ENCODE results near the gene SEMA4F. TPM values are rescaled to one million over a fixed set of nuclear protein-coding genes. Genes with fewer than 3 reads are reported as not detected.
A peak's percentile ranks its signal among the peaks of the same experiment; 100 is the strongest.

The SEMA4F gene
- total RNA-seq, 4 donors from 2014 or later: 2.8 to 5.5 (median 5.3) TPM

DNA sequence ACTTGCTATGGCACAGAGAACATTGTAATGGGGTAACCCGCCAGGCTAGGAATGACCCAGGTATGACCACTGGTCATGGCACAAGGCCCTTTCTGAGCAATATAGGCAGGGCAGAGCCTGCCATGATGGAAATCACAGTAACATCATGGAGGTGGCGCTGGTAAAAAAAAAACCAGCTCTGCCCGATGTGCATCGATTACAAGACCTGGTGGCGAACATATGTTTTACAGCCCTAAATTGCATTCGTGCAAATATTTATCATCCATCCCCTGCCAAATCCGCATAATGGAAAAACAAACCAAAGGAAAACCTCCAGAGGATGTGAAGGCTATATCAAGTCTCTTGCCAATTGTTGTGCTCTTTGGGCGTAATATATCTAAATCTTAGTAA is 60.6 kb downstream of the SEMA4F start:
- H3K4me1 ChIP-seq: peaks cover 5 to 14% (median 12%) of the 10 kb centered on the region in 4 donors
- TF ChIP-seq EP300 (IDR thresholded peaks at IDR 0.05): no peak
- TF ChIP-seq POLR2A (IDR thresholded peaks at IDR 0.05; ENCODE audit: low read depth): no peak
- H3K27ac ChIP-seq (replicated peaks in 1 of 4): no peak overlapping the region
- DNase-seq (ENCODE audit: extremely low spot score): peak; percentile 31
- intact Hi-C loops (cut with DNase I): loop anchor here (1.0 kb wide), 1 partner anchor 162 kb away; no protein-coding TSS in a partner anchor
- H3K4me3 ChIP-seq: peak overlapping the region in 3 of 4 donors; percentile 55 to 65 (median 56)
- H3K27me3 ChIP-seq: peaks cover 0 to 16% (median 0%) of the 10 kb centered on the region in 4 donors
- no peaks in the 10 kb centered on the region for H3K36me3 ChIP-seq
- 46% methylated on average over 8 of the region's 8 CpGs for WGBS
- no peaks in the 10 kb centered on the region for H3K9me3 ChIP-seq

GRCh38 chr2:74715081-74715791 is 61.2 kb downstream of the SEMA4F start:
- no peak for TF ChIP-seq EP300 (IDR thresholded peaks at IDR 0.05)
- peak in 1 of 2 donors; percentile 46 for TF ChIP-seq POLR2AphosphoS5 (IDR thresholded peaks at IDR 0.05)
- no peak for TF ChIP-seq POLR2A (IDR thresholded peaks at IDR 0.05; ENCODE audit: low read depth)
- TF ChIP-seq, protein P1, sequence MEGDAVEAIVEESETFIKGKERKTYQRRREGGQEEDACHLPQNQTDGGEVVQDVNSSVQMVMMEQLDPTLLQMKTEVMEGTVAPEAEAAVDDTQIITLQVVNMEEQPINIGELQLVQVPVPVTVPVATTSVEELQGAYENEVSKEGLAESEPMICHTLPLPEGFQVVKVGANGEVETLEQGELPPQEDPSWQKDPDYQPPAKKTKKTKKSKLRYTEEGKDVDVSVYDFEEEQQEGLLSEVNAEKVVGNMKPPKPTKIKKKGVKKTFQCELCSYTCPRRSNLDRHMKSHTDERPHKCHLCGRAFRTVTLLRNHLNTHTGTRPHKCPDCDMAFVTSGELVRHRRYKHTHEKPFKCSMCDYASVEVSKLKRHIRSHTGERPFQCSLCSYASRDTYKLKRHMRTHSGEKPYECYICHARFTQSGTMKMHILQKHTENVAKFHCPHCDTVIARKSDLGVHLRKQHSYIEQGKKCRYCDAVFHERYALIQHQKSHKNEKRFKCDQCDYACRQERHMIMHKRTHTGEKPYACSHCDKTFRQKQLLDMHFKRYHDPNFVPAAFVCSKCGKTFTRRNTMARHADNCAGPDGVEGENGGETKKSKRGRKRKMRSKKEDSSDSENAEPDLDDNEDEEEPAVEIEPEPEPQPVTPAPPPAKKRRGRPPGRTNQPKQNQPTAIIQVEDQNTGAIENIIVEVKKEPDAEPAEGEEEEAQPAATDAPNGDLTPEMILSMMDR (IDR thresholded peaks at IDR 0.05): peak; percentile 80 to 92 (median 91)

DNA sequence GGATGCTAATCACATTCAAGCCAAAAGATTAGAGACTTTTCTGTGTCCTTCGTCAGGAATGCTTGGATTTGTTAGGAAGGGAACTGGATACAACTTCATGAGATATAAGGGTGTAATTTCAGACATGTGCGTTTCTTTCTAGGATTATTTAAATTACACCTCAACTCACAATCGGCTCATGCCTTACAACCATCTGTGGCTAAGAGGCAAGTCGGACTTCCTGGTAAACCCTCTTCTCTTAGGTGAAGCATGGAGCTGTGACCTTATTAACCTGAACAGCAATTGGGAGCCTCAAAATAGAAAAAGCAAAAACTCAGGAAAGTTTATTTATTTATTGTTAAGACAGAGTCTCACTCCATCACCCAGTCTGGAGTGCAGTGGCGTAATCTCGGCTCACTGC is 61.8 kb downstream of the SEMA4F start:
- peak; percentile 24 for DNase-seq (ENCODE audit: extremely low spot score)
- no peak for TF ChIP-seq EP300 (IDR thresholded peaks at IDR 0.05)
- TF ChIP-seq, protein P1 (IDR thresholded peaks at IDR 0.05): no peak
- TF ChIP-seq POLR2A (IDR thresholded peaks at IDR 0.05; ENCODE audit: low read depth): no peak
- no peak for TF ChIP-seq POLR2AphosphoS5 (IDR thresholded peaks at IDR 0.05)
- intact Hi-C loops (cut with DNase I): loop anchor here (1.0 kb wide), 1 partner anchor 160 kb away; no protein-coding TSS in a partner anchor
- no peaks in the 10 kb centered on the region for H3K36me3 ChIP-seq
- no peaks in the 10 kb centered on the region for H3K9me3 ChIP-seq
- WGBS: 54% methylated on average over 6 of the region's 6 CpGs
- H3K27me3 ChIP-seq: peaks cover 0 to 23% (median 0%) of the 10 kb centered on the region in 4 donors
- H3K27ac ChIP-seq (replicated peaks in 1 of 4): peak overlapping the region in 1 of 4 donors; percentile 74
- H3K4me1 ChIP-seq: peaks cover 5 to 14% (median 12%) of the 10 kb centered on the region in 4 donors
- H3K4me3 ChIP-seq: peak overlapping the region; percentile 55 to 65 (median 57)

More at GRCh38 chr2:74715081-74715791, 61.2 kb downstream of the SEMA4F start:
- 1% methylated on average over 35 of the region's 56 CpGs for WGBS
- Histone ChIP-seq H3K36me3 (no peaks in the 10 kb centered on the region), H3K4me1 (peaks cover 5 to 14% (median 12%) of the 10 kb centered on the region in 4 donors), H3K27ac (replicated peaks in 1 of 4) (peak overlapping the region; percentile 34 to 77 (median 72)), H3K27me3 (peaks cover 0 to 19% (median 0%) of the 10 kb centered on the region in 4 donors), H3K9me3 (no peaks in the 10 kb centered on the region), H3K4me3 (peak overlapping the region; percentile 55 to 65 (median 57))
- intact Hi-C loops (cut with DNase I): loop anchor here (1.0 kb wide), 1 partner anchor 161 kb away; no protein-coding TSS in a partner anchor
- DNase-seq (ENCODE audit: extremely low spot score): peak; percentile 96

DNA sequence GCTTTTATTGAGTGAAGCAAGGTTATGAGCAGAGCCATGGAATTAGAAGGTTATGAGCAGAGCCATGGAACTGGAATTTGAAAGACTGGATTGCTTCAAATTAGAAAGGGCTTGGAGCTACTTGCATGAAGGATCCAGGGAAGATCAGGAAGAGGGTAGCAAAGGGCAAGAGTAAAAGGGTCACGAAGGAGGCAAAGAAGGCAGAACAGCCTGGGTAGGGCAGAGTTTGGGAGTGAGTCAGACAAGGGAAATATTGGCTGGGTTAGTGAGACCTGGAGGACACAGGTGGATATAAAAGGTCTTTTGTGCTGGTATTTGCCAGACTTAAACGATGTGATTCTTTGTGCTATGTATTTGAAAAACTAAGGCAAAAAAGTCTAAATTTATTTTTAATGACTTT is 65.0 kb downstream of the SEMA4F start:
- H3K9me3 ChIP-seq: no peaks in the 10 kb centered on the region
- peaks cover 0 to 31% (median 0%) of the 10 kb centered on the region in 4 donors for H3K27me3 ChIP-seq
- no peak overlapping the region for H3K4me3 ChIP-seq
- intact Hi-C loops (cut with DNase I): no loop called here
- H3K36me3 ChIP-seq: no peaks in the 10 kb centered on the region
- TF ChIP-seq POLR2A (IDR thresholded peaks at IDR 0.05; ENCODE audit: low read depth) (no peak), EP300 (IDR thresholded peaks at IDR 0.05) (no peak), POLR2AphosphoS5 (IDR thresholded peaks at IDR 0.05) (no peak)
- TF ChIP-seq, protein P1 (IDR thresholded peaks at IDR 0.05): no peak
- WGBS: 72% methylated on average over 2 of the region's 2 CpGs
- DNase-seq (ENCODE audit: extremely low spot score): peak; percentile 53
- no peak overlapping the region for H3K27ac ChIP-seq (replicated peaks in 1 of 4)
- peaks cover 5 to 14% (median 12%) of the 10 kb centered on the region in 4 donors for H3K4me1 ChIP-seq

DNA sequence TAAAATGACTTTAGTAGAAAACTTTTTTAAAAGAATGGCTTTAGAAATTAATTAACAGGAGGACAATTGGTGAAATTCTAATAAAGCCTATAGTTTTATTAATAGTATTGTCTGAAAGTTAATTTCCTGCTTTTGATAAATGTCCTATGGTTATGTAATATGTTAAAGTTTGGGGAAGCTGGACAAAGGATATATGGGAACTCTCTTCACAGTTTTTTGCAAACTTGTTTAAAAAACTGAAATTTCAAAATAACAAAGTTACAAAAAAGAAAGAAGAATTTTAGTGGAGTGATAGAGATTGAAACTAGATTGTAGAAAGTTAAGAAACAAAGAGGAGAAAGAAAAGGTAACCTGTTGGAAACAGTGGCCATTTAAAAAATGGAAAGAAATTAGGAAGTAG is 67.3 kb downstream of the SEMA4F start:
- no peaks in the 10 kb centered on the region for H3K36me3 ChIP-seq
- H3K27ac ChIP-seq (replicated peaks in 1 of 4): no peak overlapping the region
- TF ChIP-seq POLR2AphosphoS5 (IDR thresholded peaks at IDR 0.05) (no peak), EP300 (IDR thresholded peaks at IDR 0.05) (no peak), POLR2A (IDR thresholded peaks at IDR 0.05; ENCODE audit: low read depth) (no peak)
- TF ChIP-seq, protein P1 (IDR thresholded peaks at IDR 0.05): no peak
- no peaks in the 10 kb centered on the region for H3K9me3 ChIP-seq
- no peaks in the 10 kb centered on the region for H3K4me1 ChIP-seq
- peaks cover 0 to 31% (median 0%) of the 10 kb centered on the region in 4 donors for H3K27me3 ChIP-seq
- no peak overlapping the region for H3K4me3 ChIP-seq
- no peak for DNase-seq (ENCODE audit: extremely low spot score)
- intact Hi-C loops (cut with DNase I): no loop called here
